CD4-positive, alpha-beta T cell treated with Interleukin-21 for 1 hour (primary cell): ENCODE results near the gene OLIG1.

Experiments used
- DNase-seq: peaks from one replicate; pipeline ENCODE4 v3.0.0-alpha.2; 2020

Gene OLIG1

GRCh38 chr21:33069994-33070743 is at the start of gene OLIG1:
Gene OLIG1, plus strand, starts transcription at chr21:33070141. Its CDS starts 106 bp downstream, at chr21:33070247.
- DNase-seq: peak; percentile 6

GRCh38 chr21:33020558-33021100 is 49.3 kb upstream of the OLIG1 start:
- no peak for DNase-seq

- no peak for DNase-seq
Measured at GRCh38 chr21:33021150-33021549, 48.8 kb upstream of the OLIG1 start.

- DNase-seq: no peak
Measured at GRCh38 chr21:33021667-33022066, 48.3 kb upstream of the OLIG1 start.

GRCh38 chr21:33022489-33022827 is 47.5 kb upstream of the OLIG1 start:
- DNase-seq: no peak

GRCh38 chr21:33022828-33023573 is 46.9 kb upstream of the OLIG1 start:
- DNase-seq: no peak

- DNase-seq: no peak
Measured at GRCh38 chr21:33023574-33024200, 46.3 kb upstream of the OLIG1 start.

- no peak for DNase-seq
Measured at GRCh38 chr21:33024201-33025103, 45.5 kb upstream of the OLIG1 start.

- no peak for DNase-seq
Measured at GRCh38 chr21:33025106-33025488, 44.8 kb upstream of the OLIG1 start.

GRCh38 chr21:33025489-33026442 is 44.2 kb upstream of the OLIG1 start, which contains the start of gene OLIG2:
Gene OLIG2, plus strand, starts transcription at chr21:33025935. Its CDS starts 928 bp downstream, at chr21:33026863.
- no peak for DNase-seq

- no peak for DNase-seq
Measured at GRCh38 chr21:33026443-33026858, 43.5 kb upstream of the OLIG1 start.

- DNase-seq: no peak
Measured at GRCh38 chr21:33026878-33027400, 43.0 kb upstream of the OLIG1 start.

- DNase-seq: no peak
Measured at GRCh38 chr21:33027401-33028286, 42.3 kb upstream of the OLIG1 start.

- DNase-seq: no peak
Measured at GRCh38 chr21:33028287-33028670, 41.7 kb upstream of the OLIG1 start.

GRCh38 chr21:33028773-33029384 is 41.1 kb upstream of the OLIG1 start:
- peak; percentile 26 for DNase-seq

- no peak for DNase-seq
Measured at GRCh38 chr21:33029385-33029921, 40.5 kb upstream of the OLIG1 start.

- no peak for DNase-seq
Measured at GRCh38 chr21:33029975-33030461, 39.9 kb upstream of the OLIG1 start.

GRCh38 chr21:33030633-33031032 is 39.3 kb upstream of the OLIG1 start:
- no peak for DNase-seq
